K562 (cell line): ENCODE data around the gene C1orf21. TPM values are rescaled to one million over a fixed set of nuclear protein-coding genes. Genes with fewer than 3 reads are reported as not detected.

Experiments used
- ATAC-seq: fragments of 200-7000 bp; cut with Tn5 transposase; 3 replicates; pipeline ENCODE4 v1.9.1; 2020; ENCODE audit warnings: moderate library complexity
- BruUV-seq: library from RNA; stranded (reverse); fragments of 400-500 nt; replicated peaks from 2 replicates; lab custom pipeline; 2021; lab: Mats Ljungman, UMichigan
- CTCF ChIA-PET: fragments of 300-600 bp; formaldehyde crosslinking; extraction: SDS; loops from one replicate; lab custom pipeline; 2021; ENCODE audit warnings: low intra/inter-chr PET ratio; lab: Yijun Ruan, JAX
- POLR2A ChIA-PET: fragments of 300-600, 350-650 bp; sonication (Branson Sonifier 250); formaldehyde crosslinking; extraction: SDS; loops from one replicate; lab custom pipeline; 2021; ENCODE audit warnings: antibody characterized with exemption, inconsistent platforms; lab: Yijun Ruan, JAX
- DNase-seq, 4 experiments: peaks; one replicate each; pipeline versions ENCODE4 v3.0.0 to v3.0.0-alpha.2; 2011 to 2018; ENCODE audit warnings: low spot score in 3 of 4, mixed read lengths in 3 of 4; ENCODE audit errors: extremely low read depth in 1 of 4
- FAIRE-seq: peaks from 2 replicates; lab custom pipeline; 2011; peaks lifted over from hg19 to GRCh38; lab: Jason Lieb, UNC
- H2AFZ ChIP-seq: 2 replicates; pipeline ENCODE4 v1.6.0; 2011; ENCODE audit warnings: low read depth, low read length, control low read depth, inconsistent platforms
- H3K27ac ChIP-seq: fragments of 200-600 bp; 3 replicates; pipeline ENCODE4 v1.8.0; 2011; ENCODE audit warnings: low read depth, mild to moderate bottlenecking, control low read depth, inconsistent platforms, low read length, moderate library complexity, mixed read lengths; ENCODE audit errors: extremely low read depth
- H3K27me3 ChIP-seq, 2 experiments: fragments of 300-600 bp in 1 of 2; 2 replicates in 1 of 2; 3 replicates in 1 of 2; pipeline versions ENCODE4 v1.6.0 to v1.8.0; 2011; ENCODE audit warnings: inconsistent platforms in 2 of 2, low read length in 2 of 2, mild to moderate bottlenecking in 1 of 2, mixed read lengths in 1 of 2, moderate library complexity in 1 of 2; ENCODE audit not compliant: control insufficient read depth in 2 of 2, insufficient read depth in 2 of 2
- H3K36me3 ChIP-seq: fragments of 300-600 bp; 3 replicates; pipeline ENCODE4 v1.8.0; 2011; ENCODE audit warnings: mild to moderate bottlenecking, low read length, inconsistent platforms; ENCODE audit not compliant: control insufficient read depth, insufficient read depth
- H3K4me1 ChIP-seq, 2 experiments: fragments of 200-600 bp in 1 of 2; replicated peaks in 1 of 2; 2 replicates in 1 of 2; 3 replicates in 1 of 2; pipeline versions ENCODE4 v1.5.1 to v1.8.0; 2011; ENCODE audit warnings: inconsistent platforms in 2 of 2, low read length in 2 of 2, mild to moderate bottlenecking in 1 of 2, mixed read lengths in 1 of 2, moderate library complexity in 1 of 2; ENCODE audit not compliant: control insufficient read depth in 2 of 2, insufficient read depth in 2 of 2
- H3K4me2 ChIP-seq: 2 replicates; pipeline ENCODE4 v1.6.1; 2011; ENCODE audit warnings: low read length, control low read depth, inconsistent platforms, mixed read lengths; ENCODE audit not compliant: insufficient read depth
- H3K4me3 ChIP-seq: fragments of 200-600 bp; sonication (generic), shearing (Covaris generic); 2 replicates; pipeline ENCODE4 v1.5.1; 2016; ENCODE audit warnings: control low read depth, inconsistent platforms
- H3K79me2 ChIP-seq: fragments of 200-600 bp; 3 replicates; pipeline ENCODE4 v1.8.0; 2011; ENCODE audit warnings: low read length, inconsistent platforms; ENCODE audit not compliant: control insufficient read depth, insufficient read depth
- H3K9ac ChIP-seq, 2 experiments: 2 replicates each; pipeline versions ENCODE4 v1.6.0 to v1.6.1; 2011; ENCODE audit warnings: low read depth in 2 of 2, low read length in 2 of 2, control low read depth in 1 of 2, inconsistent platforms in 1 of 2, mild to moderate bottlenecking in 1 of 2, mixed read lengths in 1 of 2; ENCODE audit not compliant: insufficient read depth in 1 of 2
- H3K9me1 ChIP-seq: one replicate; pipeline ENCODE4 v1.6.0; 2011; ENCODE audit warnings: inconsistent platforms, mild to moderate bottlenecking, low read length, moderate library complexity; ENCODE audit not compliant: control insufficient read depth, insufficient read depth
- H3K9me3 ChIP-seq: replicated peaks from 2 replicates; pipeline ENCODE4 v1.5.1; 2011; ENCODE audit warnings: low read depth, low read length, inconsistent platforms; ENCODE audit not compliant: control insufficient read depth, insufficient read depth
- H4K20me1 ChIP-seq: replicated peaks from 2 replicates; pipeline ENCODE4 v1.6.1; 2011; ENCODE audit warnings: low read length, inconsistent platforms, mixed read lengths; ENCODE audit not compliant: control insufficient read depth, insufficient read depth
- NR2C2 ChIP-seq, 2 experiments: fragments of 200-800 bp in 1 of 2; sonication (Bioruptor generic) in 1 of 2; sonication (generic) in 1 of 2; formaldehyde crosslinking in 1 of 2; IDR thresholded peaks; 2 replicates each; pipeline versions ENCODE4 v1.6.1 to v1.8.0; 2016 to 2022; ENCODE audit warnings: mild to moderate bottlenecking in 1 of 2, missing compliant biosample characterization in 1 of 2, missing genetic modification characterization in 1 of 2, missing genetic modification reagents in 1 of 2
- NR4A1 ChIP-seq, 2 experiments: fragments of 250-450 bp in 1 of 2; fragments of 450-650 bp in 1 of 2; sonication (Bioruptor Pico) in 1 of 2; IDR thresholded peaks; 2 replicates each; pipeline versions ENCODE4 v1.4.0 to v1.6.1; 2016 to 2020; ENCODE audit warnings: mild to moderate bottlenecking in 2 of 2, missing compliant biosample characterization in 1 of 2, missing genetic modification characterization in 1 of 2, moderate library complexity in 1 of 2
- RAD21 ChIP-seq, 2 experiments: fragments of 250-450 bp in 1 of 2; fragments of 450-650 bp in 1 of 2; sonication (Bioruptor Pico) in 1 of 2; formaldehyde crosslinking in 1 of 2; IDR thresholded peaks in 1 of 2; conservative IDR thresholded peaks in 1 of 2; 2 replicates each; pipeline versions ENCODE4 v1.4.0 to v1.8.0; 2020 to 2022; ENCODE audit warnings: mild to moderate bottlenecking in 2 of 2, moderate library complexity in 1 of 2
- WGBS: fragments of 100-300 bp; shearing (Covaris generic); methylation state at CpG from one replicate; pipeline ENCODE4 v1.1.6; 2016; ENCODE audit warnings: low coverage, mixed read lengths; ENCODE audit not compliant: insufficient coverage; ENCODE audit errors: missing lambda C conversion rate; 5-methylcytosine and 5-hydroxymethylcytosine counted together
- in situ Hi-C: fragments of 300-500 bp; cut with MboI; formaldehyde crosslinking; loops from 4 replicates; pipeline ENCODE4 v1.15.0; 2018; ENCODE audit warnings: inconsistent platforms, mixed read lengths
- intact Hi-C: fragments of 100-400 bp; cut with micrococcal nuclease; formaldehyde crosslinking; loops from 2 replicates; pipeline ENCODE4 v1.14.2; 2022
- polyA plus RNA-seq, 8 experiments: library from polyadenylated mRNA; depleted of rRNA in 4 of 8; stranded (reverse) in 5 of 8; unstranded in 3 of 8; fragments of >200 nt; fragmentation: Nextera tagmentation in 2 of 8; fragmentation: Illumina TruSeq in 1 of 8; extraction: Ambion mirVana in 2 of 8; extraction: Trizol in 1 of 8; gene quantifications; 2 replicates each; pipeline versions ENCODE4 v1.2.1 to v1.2.3, GENCODE V29; 2011 to 2014; ENCODE audit warnings: inconsistent platforms in 1 of 8, missing spikeins in 1 of 8
- total RNA-seq, 7 experiments: library from RNA; depleted of rRNA in 6 of 7; stranded (reverse); fragments of >200 nt in 6 of 7; fragmentation: Illumina TruSeq in 2 of 7; extraction: Trizol in 2 of 7; gene quantifications; 2 replicates each; pipeline versions ENCODE4 v1.2.1 to v1.2.3, GENCODE V29; 2011 to 2021; ENCODE audit warnings: low replicate concordance in 1 of 7
- TF ChIP-seq, protein P1 (sequence below), 2 experiments: IDR thresholded peaks in 1 of 2; conservative IDR thresholded peaks in 1 of 2; 2 replicates each; pipeline ENCODE4 v1.6.1; 2016; ENCODE audit warnings: low read depth in 2 of 2, mild to moderate bottlenecking in 1 of 2, missing compliant biosample characterization in 1 of 2, missing genetic modification characterization in 1 of 2, moderate library complexity in 1 of 2
- TF ChIP-seq, protein P2 (sequence below): fragments of 450-650 bp; formaldehyde crosslinking; IDR thresholded peaks from 2 replicates; pipeline ENCODE4 v1.4.0; 2022; ENCODE audit warnings: missing genetic modification characterization

The C1orf21 gene
- total and polyA plus RNA-seq, 9 of the 15 experiments (the other 6 are each of a cell fraction or from before 2014, with no cell fraction given), result under 0.01 to 0.31 (median 0.07) TPM

DNA sequence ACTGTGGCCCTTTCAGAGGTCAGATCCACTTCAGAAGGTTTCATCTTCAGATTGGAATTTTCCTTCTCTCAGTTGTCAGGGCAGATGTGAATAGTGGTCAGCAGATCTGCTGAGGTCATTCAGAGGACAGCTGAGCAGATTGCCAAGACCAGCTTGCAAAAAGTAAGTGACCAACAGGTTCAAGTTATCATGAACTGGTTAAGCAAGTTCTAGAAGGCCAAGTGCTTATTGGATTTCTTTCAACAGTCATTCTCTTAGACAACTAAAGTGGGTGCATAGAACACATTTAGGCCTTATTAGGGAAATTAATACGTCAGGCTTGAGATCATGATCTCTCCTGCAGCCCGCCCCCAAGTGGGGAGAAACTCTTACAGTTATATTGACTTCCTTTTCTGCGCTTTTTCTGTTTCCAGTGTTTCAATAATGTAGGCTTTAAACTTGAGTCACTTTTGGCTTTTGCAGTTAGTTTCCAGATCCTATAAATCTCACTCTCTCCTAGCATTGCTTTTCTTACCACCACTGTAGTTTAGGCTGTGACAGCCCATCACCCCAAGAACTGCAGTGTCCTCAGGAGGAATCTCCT lies 96.4 kb downstream of the C1orf21 start:
- Histone ChIP-seq H2AFZ (no peak overlapping the region), H3K27me3 (peaks cover 3 to 12% of the 10 kb centered on the region in 2 experiments; a peak in 3 of 5 replicates), H3K9me1 (no peaks in the 10 kb centered on the region), H4K20me1 (no peaks in the 10 kb centered on the region), H3K4me1 (no peaks in the 10 kb centered on the region), H3K9me3 (no peaks in the 10 kb centered on the region), H3K36me3 (no peaks in the 10 kb centered on the region), H3K27ac (no peak overlapping the region), H3K4me3 (no peak overlapping the region), H3K4me2 (no peak overlapping the region), H3K79me2 (no peaks in the 10 kb centered on the region), H3K9ac (no peak overlapping the region)
- in situ Hi-C loops (no loop called here), intact Hi-C loops (no loop called here)
- POLR2A ChIA-PET, result interaction anchor here (0.6 kb wide), 1 partner anchor 10 kb away, joined by 3 read pairs; no protein-coding TSS in a partner anchor
- CTCF ChIA-PET, result interaction anchor here (0.6 kb wide), 1 partner anchor 905 kb away, joined by 4 read pairs; no protein-coding TSS in a partner anchor
- 0% methylated on average over 3 of the region's 3 CpGs for WGBS
- no peak for TF ChIP-seq NR4A1 (CRISPR knock-in tag; IDR thresholded peaks at IDR 0.05)
- no peak for TF ChIP-seq NR4A1 (tag; IDR thresholded peaks at IDR 0.05)
- TF ChIP-seq, protein P1, sequence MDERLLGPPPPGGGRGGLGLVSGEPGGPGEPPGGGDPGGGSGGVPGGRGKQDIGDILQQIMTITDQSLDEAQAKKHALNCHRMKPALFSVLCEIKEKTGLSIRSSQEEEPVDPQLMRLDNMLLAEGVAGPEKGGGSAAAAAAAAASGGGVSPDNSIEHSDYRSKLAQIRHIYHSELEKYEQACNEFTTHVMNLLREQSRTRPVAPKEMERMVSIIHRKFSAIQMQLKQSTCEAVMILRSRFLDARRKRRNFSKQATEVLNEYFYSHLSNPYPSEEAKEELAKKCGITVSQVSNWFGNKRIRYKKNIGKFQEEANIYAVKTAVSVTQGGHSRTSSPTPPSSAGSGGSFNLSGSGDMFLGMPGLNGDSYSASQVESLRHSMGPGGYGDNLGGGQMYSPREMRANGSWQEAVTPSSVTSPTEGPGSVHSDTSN (CRISPR knock-in tag; IDR thresholded peaks at IDR 0.05; ENCODE audit: low read depth), result no peak
- TF ChIP-seq, protein P1 (tag; conservative IDR thresholded peaks at IDR 0.05; ENCODE audit: low read depth), result 0 out of 2 replicates have a peak, but pooled peaks have one; percentile 6
- TF ChIP-seq, protein P2, sequence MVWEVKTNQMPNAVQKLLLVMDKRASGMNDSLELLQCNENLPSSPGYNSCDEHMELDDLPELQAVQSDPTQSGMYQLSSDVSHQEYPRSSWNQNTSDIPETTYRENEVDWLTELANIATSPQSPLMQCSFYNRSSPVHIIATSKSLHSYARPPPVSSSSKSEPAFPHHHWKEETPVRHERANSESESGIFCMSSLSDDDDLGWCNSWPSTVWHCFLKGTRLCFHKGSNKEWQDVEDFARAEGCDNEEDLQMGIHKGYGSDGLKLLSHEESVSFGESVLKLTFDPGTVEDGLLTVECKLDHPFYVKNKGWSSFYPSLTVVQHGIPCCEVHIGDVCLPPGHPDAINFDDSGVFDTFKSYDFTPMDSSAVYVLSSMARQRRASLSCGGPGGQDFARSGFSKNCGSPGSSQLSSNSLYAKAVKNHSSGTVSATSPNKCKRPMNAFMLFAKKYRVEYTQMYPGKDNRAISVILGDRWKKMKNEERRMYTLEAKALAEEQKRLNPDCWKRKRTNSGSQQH (CRISPR knock-in tag), result 0 out of 2 replicates have a peak, but pooled peaks have one; percentile 22
- TF ChIP-seq RAD21 (CRISPR knock-in tag; conservative IDR thresholded peaks at IDR 0.05 in 1 of 2, IDR thresholded peaks at IDR 0.05 in 1 of 2), result peak; percentile 9 to 14; a peak in 1 of 4 replicates
- TF ChIP-seq NR2C2 (CRISPR knock-in tag; IDR thresholded peaks at IDR 0.05), result no peak
- TF ChIP-seq NR2C2 (tag; IDR thresholded peaks at IDR 0.05), result peak; percentile 29; the same call in 1 of the 2 replicates
- BruUV-seq, result no TSS peak
- FAIRE-seq (no peak), DNase-seq (no peak), ATAC-seq (no peak)
